ENCODE data around the gene PTGER2.

- no peak for TF ChIP-seq SIN3A (IDR thresholded peaks at IDR 0.05; ENCODE audit: low read depth)
- TF ChIP-seq JUND (IDR thresholded peaks at IDR 0.05), result no peak
- TF ChIP-seq POLR2A (IDR thresholded peaks at IDR 0.05; ENCODE audit: borderline replicate concordance, extremely low read depth, insufficient read depth, insufficient read length), result no peak
- no peak for TF ChIP-seq CTCF (IDR thresholded peaks at IDR 0.05 in 2 of 3, conservative IDR thresholded peaks at IDR 0.05 in 1 of 3; ENCODE audit: borderline replicate concordance in 1 of 3, insufficient read depth in 1 of 3, low read depth in 2 of 3, low read length in 2 of 3)
- no peak for TF ChIP-seq YY1 (IDR thresholded peaks at IDR 0.05; ENCODE audit: extremely low read depth, insufficient replicate concordance, low read depth, low read length)
These were observed 6.2 kb upstream of the PTGER2 start for GRCh38 chr14:52307905-52308304.
